Measurements from ENCODE around the gene HBA2. TPM values are rescaled to one million over a fixed set of nuclear protein-coding genes. Genes with fewer than 3 reads are reported as not detected.

Gene HBA2
- total and polyA plus RNA-seq, 9 of the 15 experiments (the other 6 are each of a cell fraction or from before 2014, with no cell fraction given) = 40.4 to 853 (median 286) TPM

DNA sequence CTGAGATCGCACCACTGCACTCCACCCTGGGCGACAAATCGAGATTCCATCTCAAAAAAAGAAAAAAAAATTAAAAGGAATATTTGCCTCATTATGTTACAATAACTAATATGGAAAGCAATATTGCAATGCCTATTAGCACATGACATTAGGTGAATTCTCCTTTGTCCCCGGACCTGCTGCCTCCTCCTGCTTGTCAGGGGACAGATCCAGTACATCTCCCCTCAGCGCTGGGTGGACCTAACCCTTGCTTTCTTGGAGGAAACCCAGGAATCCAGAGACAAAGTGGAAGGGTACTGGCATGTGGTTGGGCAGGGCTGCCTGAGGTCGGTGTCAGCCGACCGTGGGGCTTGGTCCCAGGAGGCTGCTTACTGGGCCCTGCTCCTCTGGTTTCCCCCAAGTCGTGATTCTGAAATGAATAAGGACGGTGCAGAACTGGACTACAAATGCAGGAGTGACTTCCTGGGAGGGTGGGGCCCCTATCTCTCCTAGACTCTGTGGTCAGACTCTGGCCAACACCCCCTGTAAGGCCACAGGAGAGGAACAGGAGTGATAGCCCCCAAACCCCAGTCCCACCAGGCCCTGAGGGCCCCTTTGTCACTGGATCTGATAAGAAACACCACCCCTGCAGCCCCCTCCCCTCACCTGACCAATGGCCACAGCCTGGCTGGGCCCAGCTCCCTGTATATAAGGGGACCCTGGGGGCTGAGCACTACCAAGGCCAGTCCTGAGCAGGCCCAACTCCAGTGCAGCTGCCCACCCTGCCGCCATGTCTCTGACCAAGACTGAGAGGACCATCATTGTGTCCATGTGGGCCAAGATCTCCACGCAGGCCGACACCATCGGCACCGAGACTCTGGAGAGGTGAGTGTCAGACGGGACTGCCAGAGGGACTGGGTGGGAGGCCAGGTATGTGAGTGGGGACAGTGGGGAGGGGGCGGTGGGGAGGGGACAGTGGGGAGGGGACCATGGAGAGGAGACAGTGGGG, 20.2 kb upstream of the HBA2 start, which contains the start of gene HBZ (continued):
- TF ChIP-seq, protein P1, sequence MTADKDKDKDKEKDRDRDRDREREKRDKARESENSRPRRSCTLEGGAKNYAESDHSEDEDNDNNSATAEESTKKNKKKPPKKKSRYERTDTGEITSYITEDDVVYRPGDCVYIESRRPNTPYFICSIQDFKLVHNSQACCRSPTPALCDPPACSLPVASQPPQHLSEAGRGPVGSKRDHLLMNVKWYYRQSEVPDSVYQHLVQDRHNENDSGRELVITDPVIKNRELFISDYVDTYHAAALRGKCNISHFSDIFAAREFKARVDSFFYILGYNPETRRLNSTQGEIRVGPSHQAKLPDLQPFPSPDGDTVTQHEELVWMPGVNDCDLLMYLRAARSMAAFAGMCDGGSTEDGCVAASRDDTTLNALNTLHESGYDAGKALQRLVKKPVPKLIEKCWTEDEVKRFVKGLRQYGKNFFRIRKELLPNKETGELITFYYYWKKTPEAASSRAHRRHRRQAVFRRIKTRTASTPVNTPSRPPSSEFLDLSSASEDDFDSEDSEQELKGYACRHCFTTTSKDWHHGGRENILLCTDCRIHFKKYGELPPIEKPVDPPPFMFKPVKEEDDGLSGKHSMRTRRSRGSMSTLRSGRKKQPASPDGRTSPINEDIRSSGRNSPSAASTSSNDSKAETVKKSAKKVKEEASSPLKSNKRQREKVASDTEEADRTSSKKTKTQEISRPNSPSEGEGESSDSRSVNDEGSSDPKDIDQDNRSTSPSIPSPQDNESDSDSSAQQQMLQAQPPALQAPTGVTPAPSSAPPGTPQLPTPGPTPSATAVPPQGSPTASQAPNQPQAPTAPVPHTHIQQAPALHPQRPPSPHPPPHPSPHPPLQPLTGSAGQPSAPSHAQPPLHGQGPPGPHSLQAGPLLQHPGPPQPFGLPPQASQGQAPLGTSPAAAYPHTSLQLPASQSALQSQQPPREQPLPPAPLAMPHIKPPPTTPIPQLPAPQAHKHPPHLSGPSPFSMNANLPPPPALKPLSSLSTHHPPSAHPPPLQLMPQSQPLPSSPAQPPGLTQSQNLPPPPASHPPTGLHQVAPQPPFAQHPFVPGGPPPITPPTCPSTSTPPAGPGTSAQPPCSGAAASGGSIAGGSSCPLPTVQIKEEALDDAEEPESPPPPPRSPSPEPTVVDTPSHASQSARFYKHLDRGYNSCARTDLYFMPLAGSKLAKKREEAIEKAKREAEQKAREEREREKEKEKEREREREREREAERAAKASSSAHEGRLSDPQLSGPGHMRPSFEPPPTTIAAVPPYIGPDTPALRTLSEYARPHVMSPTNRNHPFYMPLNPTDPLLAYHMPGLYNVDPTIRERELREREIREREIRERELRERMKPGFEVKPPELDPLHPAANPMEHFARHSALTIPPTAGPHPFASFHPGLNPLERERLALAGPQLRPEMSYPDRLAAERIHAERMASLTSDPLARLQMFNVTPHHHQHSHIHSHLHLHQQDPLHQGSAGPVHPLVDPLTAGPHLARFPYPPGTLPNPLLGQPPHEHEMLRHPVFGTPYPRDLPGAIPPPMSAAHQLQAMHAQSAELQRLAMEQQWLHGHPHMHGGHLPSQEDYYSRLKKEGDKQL (CRISPR knock-in tag; IDR thresholded peaks at IDR 0.05; ENCODE audit: borderline replicate concordance) = no peak
- TF ChIP-seq SPI1 (IDR thresholded peaks at IDR 0.05; ENCODE audit: borderline replicate concordance, low read depth, low read length) = 0 out of 2 replicates have a peak, but pooled peaks have one; percentile 38
- peak; percentile 66 for TF ChIP-seq POLR2A (conservative IDR thresholded peaks at IDR 0.05)
- TF ChIP-seq HCFC1 (IDR thresholded peaks at IDR 0.05; ENCODE audit: low read depth, low read length) = no peak
- TF ChIP-seq RFX7 (CRISPR knock-in tag; IDR thresholded peaks at IDR 0.05) = no peak
- TF ChIP-seq, protein P2, sequence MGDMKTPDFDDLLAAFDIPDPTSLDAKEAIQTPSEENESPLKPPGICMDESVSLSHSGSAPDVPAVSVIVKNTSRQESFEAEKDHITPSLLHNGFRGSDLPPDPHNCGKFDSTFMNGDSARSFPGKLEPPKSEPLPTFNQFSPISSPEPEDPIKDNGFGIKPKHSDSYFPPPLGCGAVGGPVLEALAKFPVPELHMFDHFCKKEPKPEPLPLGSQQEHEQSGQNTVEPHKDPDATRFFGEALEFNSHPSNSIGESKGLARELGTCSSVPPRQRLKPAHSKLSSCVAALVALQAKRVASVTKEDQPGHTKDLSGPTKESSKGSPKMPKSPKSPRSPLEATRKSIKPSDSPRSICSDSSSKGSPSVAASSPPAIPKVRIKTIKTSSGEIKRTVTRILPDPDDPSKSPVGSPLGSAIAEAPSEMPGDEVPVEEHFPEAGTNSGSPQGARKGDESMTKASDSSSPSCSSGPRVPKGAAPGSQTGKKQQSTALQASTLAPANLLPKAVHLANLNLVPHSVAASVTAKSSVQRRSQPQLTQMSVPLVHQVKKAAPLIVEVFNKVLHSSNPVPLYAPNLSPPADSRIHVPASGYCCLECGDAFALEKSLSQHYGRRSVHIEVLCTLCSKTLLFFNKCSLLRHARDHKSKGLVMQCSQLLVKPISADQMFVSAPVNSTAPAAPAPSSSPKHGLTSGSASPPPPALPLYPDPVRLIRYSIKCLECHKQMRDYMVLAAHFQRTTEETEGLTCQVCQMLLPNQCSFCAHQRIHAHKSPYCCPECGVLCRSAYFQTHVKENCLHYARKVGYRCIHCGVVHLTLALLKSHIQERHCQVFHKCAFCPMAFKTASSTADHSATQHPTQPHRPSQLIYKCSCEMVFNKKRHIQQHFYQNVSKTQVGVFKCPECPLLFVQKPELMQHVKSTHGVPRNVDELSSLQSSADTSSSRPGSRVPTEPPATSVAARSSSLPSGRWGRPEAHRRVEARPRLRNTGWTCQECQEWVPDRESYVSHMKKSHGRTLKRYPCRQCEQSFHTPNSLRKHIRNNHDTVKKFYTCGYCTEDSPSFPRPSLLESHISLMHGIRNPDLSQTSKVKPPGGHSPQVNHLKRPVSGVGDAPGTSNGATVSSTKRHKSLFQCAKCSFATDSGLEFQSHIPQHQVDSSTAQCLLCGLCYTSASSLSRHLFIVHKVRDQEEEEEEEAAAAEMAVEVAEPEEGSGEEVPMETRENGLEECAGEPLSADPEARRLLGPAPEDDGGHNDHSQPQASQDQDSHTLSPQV (IDR thresholded peaks at IDR 0.05) = peak; percentile 84
- peak; percentile 83 for TF ChIP-seq ZBTB7A (IDR thresholded peaks at IDR 0.05; ENCODE audit: borderline replicate concordance, control insufficient read depth, low read depth, low read length)
- TF ChIP-seq ZC3H8 (IDR thresholded peaks at IDR 0.05) = no peak
- no peak for TF ChIP-seq ZFP1 (CRISPR knock-in tag; IDR thresholded peaks at IDR 0.05)
- TF ChIP-seq PRMT5 (CRISPR knock-in tag; IDR thresholded peaks at IDR 0.05) = no peak
- no peak for TF ChIP-seq ZNF3 (CRISPR knock-in tag; IDR thresholded peaks at IDR 0.05)
- 0 out of 2 replicates have a peak, but pooled peaks have one; percentile 28 for TF ChIP-seq HDAC2 (IDR thresholded peaks at IDR 0.05)
- no peak for TF ChIP-seq KLF6 (CRISPR knock-in tag; IDR thresholded peaks at IDR 0.05; ENCODE audit: borderline replicate concordance)
- TF ChIP-seq TAF7 (tag; IDR thresholded peaks at IDR 0.05) = no peak
- peak; percentile 54 to 70; a peak in 3 of 4 replicates for TF ChIP-seq MAZ (CRISPR knock-in tag; conservative IDR thresholded peaks at IDR 0.05 in 1 of 2, IDR thresholded peaks at IDR 0.05 in 1 of 2)
- TF ChIP-seq ELF1 (tag; IDR thresholded peaks at IDR 0.05) = no peak
- TF ChIP-seq CXXC5 (CRISPR knock-in tag; IDR thresholded peaks at IDR 0.05) = peak; percentile 12; the same call in 1 of the 2 replicates
- TF ChIP-seq NR1H2 (CRISPR knock-in tag; IDR thresholded peaks at IDR 0.05) = no peak
- peak in 1 of 2 experiments; percentile 40; a peak in 1 of 4 replicates for TF ChIP-seq HDAC1 (IDR thresholded peaks at IDR 0.05)
